ENCODE measurements around the gene CD177. TPM values are rescaled to one million over a fixed set of nuclear protein-coding genes. Genes with fewer than 3 reads are reported as not detected.

The CD177 gene
- total and polyA plus RNA-seq, 2 donors (not counting 3 experiments of a cell fraction or from before 2014, with no cell fraction given), result 0.18 TPM; not detected in 1

DNA sequence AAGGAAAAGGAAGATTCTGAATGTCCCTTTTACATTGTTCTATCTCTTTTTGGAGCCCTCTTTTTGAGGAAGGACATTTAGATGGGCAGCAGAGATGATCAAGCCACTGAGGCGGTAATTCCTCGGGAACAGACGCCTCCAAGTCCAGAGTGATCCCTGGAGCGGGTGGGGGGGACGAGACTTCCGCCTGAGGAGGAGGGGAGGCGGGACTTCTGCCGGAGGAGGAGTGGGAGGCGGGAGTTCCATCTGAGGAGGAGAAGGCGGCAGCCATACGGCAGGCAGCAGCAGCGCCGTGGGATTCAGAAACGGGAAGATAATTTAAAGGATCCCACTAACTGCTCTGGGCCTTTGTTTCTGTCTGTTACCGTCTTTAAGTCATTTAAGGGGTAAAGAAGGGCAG lies 37.6 kb upstream of the CD177 start:
- H3K36me3 ChIP-seq (ENCODE audit: control insufficient read depth in 2 of 2, extremely low read depth in 1 of 2, insufficient read depth in 2 of 2, low read length in 2 of 2), result no peaks in the 10 kb centered on the region
- no TSS peak for BruUV-seq (replicated peaks)
- H3K9me1 ChIP-seq (replicated peaks; ENCODE audit: control insufficient read depth, extremely low read depth, insufficient read depth, low read length), result no peaks in the 10 kb centered on the region
- no peak overlapping the region for H3K4me3 ChIP-seq (replicated peaks in 1 of 3; ENCODE audit: insufficient read depth in 1 of 3, low read depth in 1 of 3, low read length in 3 of 3)
- H3K27me3 ChIP-seq (ENCODE audit: control insufficient read depth in 2 of 2, insufficient read depth in 2 of 2, low read length in 2 of 2), result no peaks in the 10 kb centered on the region
- no peak overlapping the region for H2AFZ ChIP-seq (ENCODE audit: low read depth, low read length)
- dilution Hi-C loops (cut with MboI; ENCODE audit: extremely low pct_ligation_motif_present, low sequenced_read_pairs) (no loop called here), intact Hi-C loops (cut with micrococcal nuclease) (no loop called here)
- no peaks in the 10 kb centered on the region for H3K4me1 ChIP-seq (ENCODE audit: control insufficient read depth, extremely low read depth, insufficient read depth, low read length)
- H3K79me2 ChIP-seq (ENCODE audit: control insufficient read depth, insufficient read depth, low read length), result no peaks in the 10 kb centered on the region
- no peaks in the 10 kb centered on the region for H4K20me1 ChIP-seq (replicated peaks; ENCODE audit: control insufficient read depth, extremely low read depth, insufficient read depth, low read length)
- CTCF ChIA-PET, result no interaction called here
- no peak overlapping the region for H3K27ac ChIP-seq (ENCODE audit: insufficient read depth, low read depth, low read length)
- no peaks in the 10 kb centered on the region for H3K9me3 ChIP-seq (replicated peaks; ENCODE audit: control insufficient read depth, insufficient read depth, low read length)
- POLR2A ChIA-PET, result no interaction called here
- FAIRE-seq (no peak), DNase-seq (ENCODE audit: low read depth, low spot score) (no peak)
- TF ChIP-seq MYC (IDR thresholded peaks at IDR 0.05; ENCODE audit: low read depth, low read length) (no peak), EZH2 (IDR thresholded peaks at IDR 0.05; ENCODE audit: borderline replicate concordance, low read depth, low read length, severe bottlenecking) (no peak), POLR2AphosphoS5 (IDR thresholded peaks at IDR 0.05; ENCODE audit: insufficient read depth, low read depth, low read length) (no peak), FOS (IDR thresholded peaks at IDR 0.05; ENCODE audit: borderline replicate concordance, insufficient read depth, low read length) (no peak), JUN (IDR thresholded peaks at IDR 0.05; ENCODE audit: borderline replicate concordance, insufficient read depth, insufficient read length, low read depth) (no peak)
- TF ChIP-seq, protein P1, sequence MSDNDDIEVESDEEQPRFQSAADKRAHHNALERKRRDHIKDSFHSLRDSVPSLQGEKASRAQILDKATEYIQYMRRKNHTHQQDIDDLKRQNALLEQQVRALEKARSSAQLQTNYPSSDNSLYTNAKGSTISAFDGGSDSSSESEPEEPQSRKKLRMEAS (IDR thresholded peaks at IDR 0.05; ENCODE audit: insufficient read depth, insufficient read length), result no peak
- TF ChIP-seq, protein P2, sequence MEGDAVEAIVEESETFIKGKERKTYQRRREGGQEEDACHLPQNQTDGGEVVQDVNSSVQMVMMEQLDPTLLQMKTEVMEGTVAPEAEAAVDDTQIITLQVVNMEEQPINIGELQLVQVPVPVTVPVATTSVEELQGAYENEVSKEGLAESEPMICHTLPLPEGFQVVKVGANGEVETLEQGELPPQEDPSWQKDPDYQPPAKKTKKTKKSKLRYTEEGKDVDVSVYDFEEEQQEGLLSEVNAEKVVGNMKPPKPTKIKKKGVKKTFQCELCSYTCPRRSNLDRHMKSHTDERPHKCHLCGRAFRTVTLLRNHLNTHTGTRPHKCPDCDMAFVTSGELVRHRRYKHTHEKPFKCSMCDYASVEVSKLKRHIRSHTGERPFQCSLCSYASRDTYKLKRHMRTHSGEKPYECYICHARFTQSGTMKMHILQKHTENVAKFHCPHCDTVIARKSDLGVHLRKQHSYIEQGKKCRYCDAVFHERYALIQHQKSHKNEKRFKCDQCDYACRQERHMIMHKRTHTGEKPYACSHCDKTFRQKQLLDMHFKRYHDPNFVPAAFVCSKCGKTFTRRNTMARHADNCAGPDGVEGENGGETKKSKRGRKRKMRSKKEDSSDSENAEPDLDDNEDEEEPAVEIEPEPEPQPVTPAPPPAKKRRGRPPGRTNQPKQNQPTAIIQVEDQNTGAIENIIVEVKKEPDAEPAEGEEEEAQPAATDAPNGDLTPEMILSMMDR (IDR thresholded peaks at IDR 0.05; ENCODE audit: extremely low read depth in 1 of 2, insufficient read depth in 1 of 2, low read depth in 1 of 2, low read length in 2 of 2), result no peak
- H3K4me2 ChIP-seq (ENCODE audit: insufficient read depth, low read length), result no peak overlapping the region
- H3K9ac ChIP-seq (replicated peaks; ENCODE audit: extremely low read depth, insufficient read depth, low read length), result no peak overlapping the region
